ENCODE measurements around the gene COL4A2. TPM values are rescaled to one million over a fixed set of nuclear protein-coding genes. Genes with fewer than 3 reads are reported as not detected.

Gene COL4A2
- total RNA-seq, 1 experiment from 2014 or later: 66.0 TPM

DNA sequence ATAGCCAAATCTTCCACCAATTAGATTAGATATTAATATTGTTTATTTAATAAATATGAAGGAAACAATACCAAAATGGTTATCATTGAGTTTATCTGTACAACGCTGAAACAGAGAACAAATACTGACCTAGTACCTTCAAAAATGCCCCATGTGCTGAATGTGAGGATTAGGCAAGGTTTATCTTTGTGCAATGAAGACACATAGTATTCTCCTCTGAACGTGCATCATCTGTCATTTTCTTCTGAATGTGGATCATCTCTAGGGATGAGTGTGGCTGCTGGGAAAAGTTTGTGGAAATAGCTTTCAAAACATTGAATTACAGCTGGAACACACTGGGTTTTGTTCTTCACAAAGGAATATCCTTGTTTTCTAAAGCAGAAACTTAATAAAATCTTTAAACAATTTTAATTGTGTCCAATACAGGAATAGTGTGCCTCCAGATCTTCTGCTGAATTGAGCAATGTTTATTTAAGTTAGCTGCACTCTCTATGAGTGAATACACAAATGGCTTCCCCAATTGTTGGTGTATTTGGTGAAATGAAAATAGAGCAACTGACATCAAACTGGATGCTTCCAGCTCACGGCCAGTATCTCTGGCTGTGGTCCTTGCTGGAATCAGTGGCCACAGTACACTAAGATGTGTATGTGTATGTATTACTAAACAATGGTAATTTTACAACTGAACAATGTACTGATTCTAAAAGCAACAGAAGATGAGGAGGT is 6.8 kb upstream of the COL4A2 start:
- CTCF ChIA-PET: interaction anchor here (0.7 to 0.8 kb wide), 2 partner anchors 48 to 112 kb away, joined by 3 read pairs; no protein-coding TSS in a partner anchor
- no peak for DNase-seq (ENCODE audit: unreplicated experiment)
- POLR2A ChIA-PET: no interaction called here
- H3K4me3 Mint-ChIP-seq (ENCODE audit: unreplicated experiment): no peak overlapping the region
- intact Hi-C loops (cut with micrococcal nuclease): no loop called here
- no TSS peak for BruUV-seq (replicated peaks)
- H3K9me3 Mint-ChIP-seq (ENCODE audit: unreplicated experiment): no peaks in the 10 kb centered on the region
- H3K27ac Mint-ChIP-seq (ENCODE audit: low read depth, unreplicated experiment): no peak overlapping the region
- H3K4me1 Mint-ChIP-seq (ENCODE audit: insufficient read depth, unreplicated experiment): peaks cover 11% of the 10 kb centered on the region
- TF ChIP-seq, protein P1, sequence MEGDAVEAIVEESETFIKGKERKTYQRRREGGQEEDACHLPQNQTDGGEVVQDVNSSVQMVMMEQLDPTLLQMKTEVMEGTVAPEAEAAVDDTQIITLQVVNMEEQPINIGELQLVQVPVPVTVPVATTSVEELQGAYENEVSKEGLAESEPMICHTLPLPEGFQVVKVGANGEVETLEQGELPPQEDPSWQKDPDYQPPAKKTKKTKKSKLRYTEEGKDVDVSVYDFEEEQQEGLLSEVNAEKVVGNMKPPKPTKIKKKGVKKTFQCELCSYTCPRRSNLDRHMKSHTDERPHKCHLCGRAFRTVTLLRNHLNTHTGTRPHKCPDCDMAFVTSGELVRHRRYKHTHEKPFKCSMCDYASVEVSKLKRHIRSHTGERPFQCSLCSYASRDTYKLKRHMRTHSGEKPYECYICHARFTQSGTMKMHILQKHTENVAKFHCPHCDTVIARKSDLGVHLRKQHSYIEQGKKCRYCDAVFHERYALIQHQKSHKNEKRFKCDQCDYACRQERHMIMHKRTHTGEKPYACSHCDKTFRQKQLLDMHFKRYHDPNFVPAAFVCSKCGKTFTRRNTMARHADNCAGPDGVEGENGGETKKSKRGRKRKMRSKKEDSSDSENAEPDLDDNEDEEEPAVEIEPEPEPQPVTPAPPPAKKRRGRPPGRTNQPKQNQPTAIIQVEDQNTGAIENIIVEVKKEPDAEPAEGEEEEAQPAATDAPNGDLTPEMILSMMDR (IDR thresholded peaks at IDR 0.05; ENCODE audit: unreplicated experiment): no peak
- H3K36me3 Mint-ChIP-seq (ENCODE audit: insufficient read depth, unreplicated experiment): peaks cover 5% of the 10 kb centered on the region
- H3K27me3 Mint-ChIP-seq (ENCODE audit: insufficient read depth, unreplicated experiment): no peaks in the 10 kb centered on the region

DNA sequence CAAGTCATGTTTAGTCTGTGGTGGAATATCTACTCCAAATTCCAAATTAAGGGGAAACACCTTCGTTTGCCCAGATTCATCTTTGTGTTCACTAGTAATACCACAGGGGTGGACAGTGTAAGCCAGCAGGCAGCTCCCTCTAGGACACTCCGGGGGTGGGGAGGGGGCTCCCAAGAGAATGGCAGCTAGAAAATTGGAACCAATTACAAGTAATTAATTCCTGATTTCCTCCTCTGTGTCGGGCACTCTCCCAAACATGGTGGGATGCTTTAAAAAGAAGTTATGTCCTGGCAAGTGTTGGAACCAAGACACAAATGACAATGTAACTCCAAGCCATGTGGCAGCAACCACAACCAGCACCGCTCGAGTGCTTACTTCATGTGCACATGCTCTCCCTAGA is 6.0 kb upstream of the COL4A2 start:
- H3K27ac Mint-ChIP-seq (ENCODE audit: low read depth, unreplicated experiment): no peak overlapping the region
- H3K27me3 Mint-ChIP-seq (ENCODE audit: insufficient read depth, unreplicated experiment): no peaks in the 10 kb centered on the region
- DNase-seq (ENCODE audit: unreplicated experiment): no peak
- POLR2A ChIA-PET: no interaction called here
- H3K9me3 Mint-ChIP-seq (ENCODE audit: unreplicated experiment): no peaks in the 10 kb centered on the region
- peaks cover 19% of the 10 kb centered on the region for H3K4me1 Mint-ChIP-seq (ENCODE audit: insufficient read depth, unreplicated experiment)
- TF ChIP-seq, protein P1 (IDR thresholded peaks at IDR 0.05; ENCODE audit: unreplicated experiment): no peak
- no peak overlapping the region for H3K4me3 Mint-ChIP-seq (ENCODE audit: unreplicated experiment)
- H3K36me3 Mint-ChIP-seq (ENCODE audit: insufficient read depth, unreplicated experiment): no peaks in the 10 kb centered on the region
- CTCF ChIA-PET: interaction anchor here (0.6 kb wide), 1 partner anchor 236 kb away, joined by 3 read pairs; no protein-coding TSS in a partner anchor
- BruUV-seq (replicated peaks): no TSS peak
- intact Hi-C loops (cut with micrococcal nuclease): no loop called here

DNA sequence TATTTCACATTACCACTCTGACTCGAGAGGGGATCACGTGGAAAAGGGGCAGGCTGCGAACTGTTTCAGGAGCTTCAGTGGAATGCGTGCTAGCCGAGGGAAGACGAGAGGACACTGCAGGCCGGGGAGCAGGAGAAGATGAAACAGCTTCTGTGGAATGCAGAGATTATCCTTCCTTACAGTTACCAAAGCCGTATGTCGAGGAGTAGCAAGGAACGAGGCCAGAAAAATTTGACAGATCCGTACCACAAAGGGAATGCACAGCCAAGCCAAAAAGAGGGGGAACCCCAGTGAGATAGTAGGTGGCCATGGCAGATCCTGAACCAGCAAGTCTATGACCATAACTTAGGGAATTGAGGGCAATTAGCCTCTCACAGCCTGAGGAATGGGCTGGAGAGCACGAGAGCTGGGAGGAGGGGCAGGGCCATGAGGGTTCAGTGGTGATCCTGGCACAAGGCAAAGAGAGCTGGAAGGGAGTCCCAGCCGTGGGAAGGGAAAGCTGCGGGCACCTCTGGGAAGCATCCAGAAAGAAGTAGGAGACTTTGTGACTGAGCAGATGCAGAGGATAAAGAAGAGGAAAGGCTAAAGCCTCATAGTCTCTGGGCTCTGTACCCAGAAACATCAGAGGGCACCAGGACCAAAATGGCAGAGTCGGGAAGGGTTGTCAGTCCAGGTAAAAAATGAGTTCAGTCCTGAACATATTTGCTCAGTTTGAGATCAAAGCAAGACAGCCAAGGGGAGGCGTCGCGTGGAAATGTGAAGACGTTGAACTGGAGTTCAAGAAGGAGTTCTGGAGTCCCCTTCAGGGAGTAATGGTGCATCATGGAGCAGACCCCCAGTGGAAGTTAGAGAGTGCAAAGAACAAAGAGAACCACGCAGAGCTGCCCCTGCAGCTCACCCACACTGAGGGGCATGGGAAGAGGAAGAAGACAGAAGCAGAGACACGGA is 5.2 kb upstream of the COL4A2 start:
- peaks cover 19% of the 10 kb centered on the region for H3K4me1 Mint-ChIP-seq (ENCODE audit: insufficient read depth, unreplicated experiment)
- H3K36me3 Mint-ChIP-seq (ENCODE audit: insufficient read depth, unreplicated experiment): no peaks in the 10 kb centered on the region
- no peak for DNase-seq (ENCODE audit: unreplicated experiment)
- ChIA-PET CTCF (interaction anchor here (0.5 to 1.1 kb wide), 5 partner anchors 76 to 236 kb away, joined by 3 to 6 read pairs (median 3); no protein-coding TSS in a partner anchor), POLR2A (no interaction called here)
- intact Hi-C loops (cut with micrococcal nuclease): no loop called here
- no peak overlapping the region for H3K4me3 Mint-ChIP-seq (ENCODE audit: unreplicated experiment)
- BruUV-seq (replicated peaks): no TSS peak
- no peaks in the 10 kb centered on the region for H3K9me3 Mint-ChIP-seq (ENCODE audit: unreplicated experiment)
- no peak overlapping the region for H3K27ac Mint-ChIP-seq (ENCODE audit: low read depth, unreplicated experiment)
- TF ChIP-seq, protein P1 (IDR thresholded peaks at IDR 0.05; ENCODE audit: unreplicated experiment): no peak
- H3K27me3 Mint-ChIP-seq (ENCODE audit: insufficient read depth, unreplicated experiment): no peaks in the 10 kb centered on the region

DNA sequence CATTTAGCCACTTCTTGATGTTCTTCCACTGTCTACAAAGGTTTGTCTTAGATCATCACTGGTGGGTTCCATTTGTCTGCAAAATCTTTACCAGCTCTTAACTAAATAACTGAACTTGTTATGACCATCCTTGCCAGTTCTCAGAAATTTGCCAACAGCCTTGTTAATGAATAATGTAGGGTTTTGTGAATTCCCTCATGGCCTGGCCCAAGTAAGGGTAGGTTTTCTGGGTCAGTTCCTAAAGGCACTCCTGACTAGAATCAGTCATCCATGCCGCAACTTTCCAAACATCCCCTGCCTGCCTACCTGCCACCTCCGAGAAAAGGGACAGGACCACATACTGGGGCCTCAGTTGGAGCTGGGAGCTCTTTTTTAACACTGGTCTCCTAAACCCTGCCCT is 4.1 kb upstream of the COL4A2 start:
- no peaks in the 10 kb centered on the region for H3K9me3 Mint-ChIP-seq (ENCODE audit: unreplicated experiment)
- no TSS peak for BruUV-seq (replicated peaks)
- H3K27me3 Mint-ChIP-seq (ENCODE audit: insufficient read depth, unreplicated experiment): no peaks in the 10 kb centered on the region
- POLR2A ChIA-PET: no interaction called here
- intact Hi-C loops (cut with micrococcal nuclease): no loop called here
- CTCF ChIA-PET: interaction anchor here (0.6 to 1.1 kb wide), 2 partner anchors 77 to 109 kb away, joined by 3 read pairs; no protein-coding TSS in a partner anchor
- H3K36me3 Mint-ChIP-seq (ENCODE audit: insufficient read depth, unreplicated experiment): no peaks in the 10 kb centered on the region
- H3K27ac Mint-ChIP-seq (ENCODE audit: low read depth, unreplicated experiment): no peak overlapping the region
- H3K4me3 Mint-ChIP-seq (ENCODE audit: unreplicated experiment): no peak overlapping the region
- peaks cover 21% of the 10 kb centered on the region for H3K4me1 Mint-ChIP-seq (ENCODE audit: insufficient read depth, unreplicated experiment)
- TF ChIP-seq, protein P1 (IDR thresholded peaks at IDR 0.05; ENCODE audit: unreplicated experiment): no peak
- DNase-seq (ENCODE audit: unreplicated experiment): no peak
